HG03095 (cell line): ENCODE results near the gene TWF2.

ENCODE experiments used
- ATAC-seq: cut with Tn5 transposase; IDR thresholded peaks from one replicate; pipeline ENCODE4 v1.9.1; 2021; ENCODE audit warnings: moderate library complexity; ENCODE audit not compliant: unreplicated experiment

The TWF2 gene

GRCh38 chr3:52259035-52259434, 20.1 kb upstream of the TWF2 start:
- ATAC-seq = no peak

GRCh38 chr3:52257911-52258310, 19.0 kb upstream of the TWF2 start:
- no peak for ATAC-seq

DNA sequence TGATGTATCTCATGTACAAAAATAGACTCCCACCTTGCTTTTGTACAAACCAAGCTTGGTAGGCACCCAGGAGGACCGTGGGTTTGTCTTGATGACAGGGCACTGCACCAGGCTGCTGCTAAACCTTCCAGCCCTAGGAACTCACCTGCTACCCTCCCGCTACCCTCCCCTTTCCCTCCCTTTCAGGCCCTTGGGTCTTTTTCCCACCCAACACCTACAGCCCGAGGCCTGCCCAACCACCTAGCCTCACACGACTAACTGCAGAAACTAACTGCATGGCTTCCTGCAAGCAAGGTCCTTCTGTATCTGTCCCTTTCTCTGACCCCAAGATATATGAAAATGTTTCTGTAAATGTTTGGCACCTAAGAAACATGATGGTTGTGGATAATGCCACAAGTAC, 17.7 kb upstream of the TWF2 start:
- ATAC-seq = no peak

GRCh38 chr3:52256159-52256558, 17.2 kb upstream of the TWF2 start:
- no peak for ATAC-seq

GRCh38 chr3:52254608-52255007, 15.7 kb upstream of the TWF2 start:
- ATAC-seq = no peak

DNA sequence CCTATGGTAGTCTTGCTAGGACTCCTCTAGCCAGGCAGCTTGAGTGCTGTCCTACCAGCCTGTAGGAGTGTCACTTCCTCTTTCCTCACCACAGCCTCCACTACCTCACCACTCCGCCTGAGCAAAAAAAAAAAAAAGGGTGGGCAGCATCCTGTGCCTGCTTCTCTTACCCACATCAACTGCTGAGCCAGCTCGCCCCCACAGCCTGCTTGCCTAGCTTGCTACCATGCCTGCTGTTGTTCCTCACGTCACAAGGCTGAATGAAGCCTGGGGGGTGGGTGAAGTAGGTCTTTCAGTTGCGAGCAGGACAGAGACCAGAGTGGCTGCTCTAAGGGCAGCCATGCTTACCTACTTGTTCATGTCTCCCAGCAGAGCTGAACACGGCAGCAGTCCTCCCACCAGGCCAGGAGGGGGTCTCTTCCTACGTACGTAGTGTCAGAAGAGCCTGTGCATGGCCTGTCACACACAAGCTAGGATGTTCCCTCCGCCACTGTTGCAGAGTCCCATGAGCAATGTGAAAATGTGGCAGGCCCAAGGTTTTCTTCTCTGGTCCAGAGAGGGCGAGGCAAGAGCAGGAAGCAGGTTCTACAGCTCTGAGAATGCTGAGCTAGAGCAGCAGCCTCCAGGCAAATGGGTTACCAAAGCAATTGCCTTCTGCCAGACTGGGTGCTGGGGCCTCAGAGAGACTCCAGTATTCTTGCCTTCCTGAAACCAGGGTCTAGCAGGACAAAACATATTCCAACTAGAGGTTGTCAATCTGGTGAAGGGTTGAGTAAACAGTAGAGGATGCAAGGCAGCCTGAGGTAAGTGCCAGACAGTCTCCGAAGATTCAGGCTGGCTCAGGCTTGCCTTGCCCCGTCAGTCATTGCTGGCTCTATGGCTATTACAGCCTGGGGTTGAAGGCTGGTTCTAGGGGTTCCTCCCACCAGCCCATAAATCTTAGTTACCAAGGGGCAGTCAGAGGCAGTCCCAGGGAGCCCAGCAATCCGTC, 14.7 kb upstream of the TWF2 start:
- ATAC-seq = peak; percentile 80

DNA sequence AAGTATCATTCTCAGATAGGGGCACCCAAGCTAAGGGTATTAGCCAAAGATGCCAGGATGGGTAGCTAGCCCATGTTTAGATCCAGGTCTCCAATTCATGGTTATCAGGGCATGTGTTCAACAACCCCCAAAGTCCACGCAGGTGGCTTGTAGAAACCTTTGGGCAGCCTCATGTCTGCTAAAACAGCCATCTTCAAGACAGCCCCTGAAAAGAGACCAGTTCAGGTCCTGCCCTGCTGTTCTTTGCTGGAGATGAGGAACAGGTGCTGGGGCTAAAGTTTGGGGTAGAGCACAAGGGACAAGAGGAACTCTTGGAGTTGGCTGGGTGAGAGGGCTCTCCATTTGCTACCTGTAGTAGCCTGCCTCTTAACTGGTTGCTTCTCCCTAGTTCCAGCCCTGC, 11.2 kb upstream of the TWF2 start:
- no peak for ATAC-seq

DNA sequence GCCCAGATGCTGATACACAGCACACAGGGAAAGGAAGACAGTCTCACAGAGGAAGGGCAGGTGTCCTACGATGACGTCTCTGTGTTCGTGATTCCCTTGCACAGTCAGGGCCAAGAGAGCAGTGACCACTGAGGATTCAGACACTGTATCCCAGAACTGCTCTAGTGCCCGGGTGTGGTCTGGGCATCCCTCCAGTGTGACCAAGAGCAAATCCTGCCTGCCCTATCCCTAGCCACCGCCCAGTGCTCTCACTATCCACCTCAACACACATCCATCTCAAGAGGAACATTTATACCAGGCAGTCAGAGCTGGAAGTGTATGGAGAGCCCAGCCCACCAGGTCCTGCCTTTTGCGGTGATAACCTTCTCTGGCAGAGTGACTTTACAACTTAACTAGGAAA, 10.7 kb upstream of the TWF2 start:
- no peak for ATAC-seq

DNA sequence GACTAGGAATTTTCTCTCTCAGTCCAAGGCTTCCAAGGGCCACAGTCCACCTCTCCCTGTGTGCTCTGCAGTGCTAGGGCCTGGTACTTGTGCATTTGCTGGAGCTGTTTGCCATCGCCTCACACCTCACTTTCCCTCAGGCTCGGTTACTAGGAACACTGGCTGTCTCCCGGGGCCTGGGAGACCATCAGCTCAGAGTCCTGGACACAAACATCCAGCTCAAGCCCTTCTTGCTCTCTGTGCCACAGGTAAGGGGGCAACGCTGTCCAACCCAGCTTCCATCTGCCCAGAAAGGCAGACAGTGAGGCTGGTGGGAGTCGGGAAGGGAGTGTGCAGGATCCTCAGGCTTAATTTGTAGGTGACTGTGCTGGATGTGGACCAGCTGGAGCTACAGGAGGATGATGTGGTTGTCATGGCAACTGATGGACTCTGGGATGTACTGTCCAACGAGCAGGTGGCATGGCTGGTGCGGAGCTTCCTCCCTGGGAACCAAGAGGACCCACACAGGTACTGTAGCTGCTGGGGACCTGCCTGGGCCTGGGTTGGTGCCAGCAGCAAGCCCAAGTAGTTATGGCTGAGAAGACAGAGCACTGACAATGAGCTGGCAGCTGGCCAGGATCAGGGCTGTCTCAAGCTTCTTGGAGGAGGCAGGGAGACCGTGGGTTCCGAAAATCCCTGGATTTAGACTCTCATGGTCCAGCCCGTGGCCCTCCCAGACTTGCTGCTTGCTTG, 10.0 kb upstream of the TWF2 start:
- no peak for ATAC-seq

DNA sequence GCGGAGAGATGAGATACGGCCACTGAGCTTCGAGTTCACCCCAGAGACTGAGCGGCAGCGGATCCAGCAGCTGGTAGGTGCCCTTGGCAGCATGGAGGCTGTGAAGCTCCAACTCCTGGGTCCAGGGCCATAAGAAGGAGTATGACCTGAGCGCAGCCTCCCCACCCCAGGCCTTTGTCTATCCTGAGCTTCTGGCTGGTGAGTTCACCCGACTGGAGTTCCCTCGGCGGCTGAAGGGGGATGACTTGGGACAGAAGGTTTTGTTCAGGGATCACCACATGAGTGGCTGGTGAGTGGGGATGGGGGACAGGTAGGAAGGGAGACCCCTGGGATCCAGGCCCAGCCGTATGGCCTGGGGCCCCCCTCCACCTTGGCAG, 9.2 kb upstream of the TWF2 start:
- ATAC-seq = no peak

- ATAC-seq = no peak
These were observed 8.6 kb upstream of the TWF2 start for GRCh38 chr3:52247409-52248164.

DNA sequence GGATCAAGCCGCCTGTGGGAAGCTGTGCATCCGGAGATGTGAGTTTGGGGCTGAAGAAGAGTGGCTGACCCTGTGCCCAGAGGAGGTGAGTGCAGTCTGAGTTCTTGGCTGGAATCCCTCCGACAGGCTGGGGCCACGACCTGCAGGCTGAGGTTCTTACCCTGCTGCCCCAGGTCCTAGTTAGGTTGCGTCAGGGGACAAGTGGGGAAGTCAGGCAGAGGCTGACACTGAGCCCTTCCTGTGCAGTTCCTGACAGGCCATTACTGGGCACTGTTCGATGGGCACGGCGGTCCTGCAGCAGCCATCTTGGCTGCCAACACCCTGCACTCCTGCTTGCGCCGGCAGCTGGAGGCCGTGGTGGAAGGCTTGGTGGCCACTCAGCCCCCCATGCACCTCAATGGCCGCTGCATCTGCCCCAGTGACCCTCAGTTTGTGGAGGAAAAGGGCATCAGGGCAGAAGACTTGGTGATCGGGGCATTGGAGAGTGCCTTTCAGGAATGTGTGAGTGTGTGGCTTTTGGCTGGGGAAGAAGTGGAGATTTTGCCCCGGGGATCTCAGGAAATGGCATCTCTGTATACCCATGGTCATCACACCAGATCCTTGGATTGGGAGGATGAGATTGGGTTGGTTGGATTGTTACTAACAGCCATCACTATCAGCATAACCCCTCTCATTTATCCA, 7.9 kb upstream of the TWF2 start:
- ATAC-seq = no peak

- ATAC-seq = no peak
These were observed 7.3 kb upstream of the TWF2 start for GRCh38 chr3:52246264-52246620.

GRCh38 chr3:52245322-52246263, 6.6 kb upstream of the TWF2 start, which contains the start of gene PPM1M:
PPM1M (plus strand) TSS chr3:52245759; CDS start chr3:52245825, 66 bp downstream.
- ATAC-seq = no peak

- ATAC-seq = peak; percentile 36
These were observed 5.1 kb upstream of the TWF2 start for GRCh38 chr3:52243791-52244628.

- no peak for ATAC-seq
These were observed 3.1 kb upstream of the TWF2 start for GRCh38 chr3:52242039-52242438.

DNA sequence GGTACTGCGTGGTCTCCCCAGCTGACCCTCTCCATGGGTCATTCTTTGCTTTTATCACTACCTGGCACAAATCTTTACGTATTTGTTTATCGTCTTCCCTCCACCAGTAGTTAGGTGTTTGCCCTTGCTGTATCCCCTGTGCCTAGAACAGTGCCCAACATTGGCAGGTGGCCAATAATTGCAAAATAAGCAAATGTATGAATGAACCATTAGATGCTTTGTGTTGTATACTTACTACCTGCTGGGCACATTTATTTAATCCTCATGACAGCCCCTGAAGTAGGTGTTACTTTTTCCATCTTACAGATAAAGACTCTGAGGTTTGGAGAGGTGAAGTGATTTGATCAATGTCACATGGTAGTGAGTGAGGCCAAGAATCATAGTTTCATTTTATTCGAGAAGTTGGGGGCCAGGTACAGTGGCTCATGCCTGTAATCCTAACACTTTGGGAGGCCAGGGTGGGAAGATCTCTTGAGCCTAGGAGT, 2.0 kb upstream of the TWF2 start:
- ATAC-seq = no peak

GRCh38 chr3:52240059-52240885, 1.3 kb upstream of the TWF2 start:
- no peak for ATAC-seq
